HG03439 (cell line): ENCODE data around the gene KRT86.
"Not testable (repeated sequence)": the region's sequence is repeated elsewhere in the genome, so short reads cannot be mapped to it uniquely, and the experiment has no call there.

Source experiments
- ATAC-seq: cut with Tn5 transposase; IDR thresholded peaks from one replicate; pipeline ENCODE4 v1.9.1; 2021; ENCODE audit warnings: mild to moderate bottlenecking, moderate library complexity; ENCODE audit not compliant: unreplicated experiment

Gene KRT86

GRCh38 chr12:52312086-52312485, 37.6 kb downstream of the KRT86 start:
- no peak for ATAC-seq

GRCh38 chr12:52313461-52313860, 39.0 kb downstream of the KRT86 start:
- no peak for ATAC-seq

GRCh38 chr12:52313926-52314325, 39.5 kb downstream of the KRT86 start:
- no peak for ATAC-seq

- no peak for ATAC-seq
These were observed 40.1 kb downstream of the KRT86 start for GRCh38 chr12:52314511-52314910.

GRCh38 chr12:52315721-52316120, 41.3 kb downstream of the KRT86 start:
- not testable (repeated sequence) for ATAC-seq

- ATAC-seq, result no peak
These were observed 41.8 kb downstream of the KRT86 start for GRCh38 chr12:52316290-52316689.

- no peak for ATAC-seq
These were observed 42.3 kb downstream of the KRT86 start for GRCh38 chr12:52316701-52317100.

- ATAC-seq, result no peak
These were observed 43.1 kb downstream of the KRT86 start for GRCh38 chr12:52317468-52318052.

GRCh38 chr12:52318241-52318990, 44.0 kb downstream of the KRT86 start:
- no peak for ATAC-seq

- no peak for ATAC-seq
These were observed 44.7 kb downstream of the KRT86 start for GRCh38 chr12:52319097-52319496.

GRCh38 chr12:52320784-52321400, 46.4 kb downstream of the KRT86 start, which contains the start of gene KRT83:
Gene KRT83 (minus strand): TSS chr12:52321398. CDS start chr12:52321335, 63 bp downstream.
- ATAC-seq, result no peak

GRCh38 chr12:52321418-52321817, 47.0 kb downstream of the KRT86 start:
- ATAC-seq, result no peak

- no peak for ATAC-seq
These were observed 47.6 kb downstream of the KRT86 start for GRCh38 chr12:52322069-52322468.

- ATAC-seq, result no peak
These were observed 48.6 kb downstream of the KRT86 start for GRCh38 chr12:52323001-52323400.

GRCh38 chr12:52323416-52324152, 49.1 kb downstream of the KRT86 start:
- no peak for ATAC-seq

GRCh38 chr12:52324153-52324444, 49.7 kb downstream of the KRT86 start:
- no peak for ATAC-seq

- peak; percentile 87 for ATAC-seq
These were observed 52.8 kb downstream of the KRT86 start for GRCh38 chr12:52327052-52327829.

- ATAC-seq, result no peak
These were observed 53.5 kb downstream of the KRT86 start for GRCh38 chr12:52327830-52328500.

- ATAC-seq, result no peak
These were observed 56.6 kb downstream of the KRT86 start for GRCh38 chr12:52331039-52331438.

- ATAC-seq, result no peak
These were observed 57.4 kb downstream of the KRT86 start for GRCh38 chr12:52331833-52332232.
